Stomach (tissue), 9 donors: Measurements from ENCODE around the gene INSR. TPM values are rescaled to one million over a fixed set of nuclear protein-coding genes. Genes with fewer than 3 reads are reported as not detected.
A peak's percentile ranks its signal among the peaks of the same experiment; 100 is the strongest.

ENCODE experiments used
- DNase-seq, 2 donors: peaks; one replicate each; pipeline versions ENCODE4 v3.0.0 to v3.0.0-alpha.2; 2013 to 2019
- H3K27ac ChIP-seq, 5 donors: fragments of 200-600 bp in 4 of 5; sonication (generic) in 4 of 5; one replicate each; pipeline ENCODE4 v1.5.1; 2013 to 2019; ENCODE audit warnings: mild to moderate bottlenecking in 1 of 5, moderate library complexity in 1 of 5
- H3K27me3 ChIP-seq, 3 donors: fragments of 200-600 bp; sonication (generic); one replicate each; pipeline ENCODE4 v1.5.1; 2017 to 2019; ENCODE audit warnings: mixed run types in 1 of 3
- H3K36me3 ChIP-seq, 4 donors: fragments of 200-600 bp; sonication (generic); 1 replicate in 3 of 4; 2 replicates in 1 of 4; pipeline ENCODE4 v1.5.1; 2016 to 2019
- H3K4me1 ChIP-seq, 4 donors: fragments of 200-600 bp; sonication (generic); one replicate each; pipeline ENCODE4 v1.5.1; 2016 to 2019
- H3K4me3 ChIP-seq, 4 donors: fragments of 200-600 bp; sonication (generic) in 3 of 4; one replicate each; pipeline ENCODE4 v1.5.1; 2016 to 2019; ENCODE audit warnings: mild to moderate bottlenecking in 1 of 4
- H3K9me3 ChIP-seq, 4 donors: fragments of 200-600 bp; sonication (generic); one replicate each; pipeline ENCODE4 v1.5.1; 2016 to 2019
- EP300 ChIP-seq: sonication (generic); formaldehyde crosslinking; IDR thresholded peaks from one replicate; pipeline ENCODE4 v1.6.1; 2017; ENCODE audit warnings: antibody characterized with exemption
- POLR2A ChIP-seq, 4 donors: fragments of 450-650 bp; IDR thresholded peaks; one replicate each; pipeline ENCODE4 v1.6.1; 2016; ENCODE audit warnings: antibody characterized with exemption in 4 of 4, control low read depth in 2 of 4, mild to moderate bottlenecking in 1 of 4, moderate library complexity in 1 of 4
- POLR2AphosphoS5 ChIP-seq, 3 donors: sonication (generic); formaldehyde crosslinking; IDR thresholded peaks; one replicate each; pipeline ENCODE4 v1.6.1; 2016; ENCODE audit warnings: antibody characterized with exemption in 3 of 3
- WGBS, 5 donors: extraction: QIAGEN DNeasy Blood & Tissue Kit in 3 of 5; methylation state at CpG; one replicate each; pipeline versions ENCODE4 v1.1.5 to v1.1.7; 2013 to 2018; 5-methylcytosine and 5-hydroxymethylcytosine counted together
- intact Hi-C: fragments of 100-400 bp; cut with DNase I; formaldehyde crosslinking; loops from one replicate; pipeline ENCODE4 v1.15.1; 2023; ENCODE audit warnings: low total_unique reads
- polyA plus RNA-seq, 3 donors: library from polyadenylated mRNA; stranded (reverse); fragments of 200-250 nt; gene quantifications; one replicate each; pipeline ENCODE4 v1.2.3, GENCODE V29; 2013
- total RNA-seq, 5 donors: library from RNA; depleted of rRNA; stranded (reverse); fragments of >200 nt; gene quantifications; one replicate each; pipeline versions ENCODE4 v1.1.0 to v1.2.3, GENCODE V29; 2014 to 2016
- TF ChIP-seq, protein P1 (sequence below), 7 experiments: fragments of 450-650 bp in 4 of 7; fragments of 200-600 bp in 3 of 7; sonication (generic) in 3 of 7; IDR thresholded peaks; one replicate each; pipeline ENCODE4 v1.5.1; 2016 to 2019; ENCODE audit warnings: antibody characterized with exemption in 7 of 7, control low read depth in 2 of 7, mild to moderate bottlenecking in 1 of 7
- donor health status: healthy with polysubstance abuse.
- donor health status: Bipolar disorder and iron deficiency.
- donor health status: healthy.

The INSR gene
- total and polyA plus RNA-seq, 8 donors: 4.4 to 513 (median 66.4) TPM

DNA sequence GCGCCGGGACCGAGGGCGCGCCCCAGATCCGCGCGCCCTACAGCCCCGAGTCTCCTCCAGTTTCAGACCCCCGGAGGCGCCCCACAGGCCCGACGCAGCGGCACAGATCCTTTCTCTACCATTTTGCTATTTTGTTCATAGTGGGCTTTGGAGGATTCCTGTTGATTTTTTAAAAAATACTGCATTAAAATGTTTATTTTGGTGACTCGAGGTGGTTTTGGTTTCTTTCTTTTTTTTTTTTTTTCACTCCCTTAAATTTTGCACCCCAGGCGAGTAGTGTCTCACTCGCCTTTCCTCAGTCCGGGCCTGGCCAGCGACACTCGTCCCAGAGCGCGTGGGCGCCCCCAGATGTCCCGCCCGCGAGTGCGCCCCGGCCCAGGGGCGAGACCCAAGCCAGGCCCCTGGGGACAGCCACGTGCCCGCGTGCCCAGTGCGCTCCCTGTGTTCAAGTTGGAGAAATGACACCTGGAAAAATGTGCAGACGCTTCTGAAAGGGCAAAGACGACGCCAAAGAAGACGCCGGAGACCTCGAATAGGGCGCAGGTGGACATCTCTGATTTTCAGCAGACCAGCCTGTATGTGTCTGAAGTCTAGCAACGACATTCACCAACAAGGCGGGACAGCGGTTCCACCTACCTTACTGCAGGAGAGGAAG is 471 bp upstream of the INSR start:
- TF ChIP-seq, protein P1, sequence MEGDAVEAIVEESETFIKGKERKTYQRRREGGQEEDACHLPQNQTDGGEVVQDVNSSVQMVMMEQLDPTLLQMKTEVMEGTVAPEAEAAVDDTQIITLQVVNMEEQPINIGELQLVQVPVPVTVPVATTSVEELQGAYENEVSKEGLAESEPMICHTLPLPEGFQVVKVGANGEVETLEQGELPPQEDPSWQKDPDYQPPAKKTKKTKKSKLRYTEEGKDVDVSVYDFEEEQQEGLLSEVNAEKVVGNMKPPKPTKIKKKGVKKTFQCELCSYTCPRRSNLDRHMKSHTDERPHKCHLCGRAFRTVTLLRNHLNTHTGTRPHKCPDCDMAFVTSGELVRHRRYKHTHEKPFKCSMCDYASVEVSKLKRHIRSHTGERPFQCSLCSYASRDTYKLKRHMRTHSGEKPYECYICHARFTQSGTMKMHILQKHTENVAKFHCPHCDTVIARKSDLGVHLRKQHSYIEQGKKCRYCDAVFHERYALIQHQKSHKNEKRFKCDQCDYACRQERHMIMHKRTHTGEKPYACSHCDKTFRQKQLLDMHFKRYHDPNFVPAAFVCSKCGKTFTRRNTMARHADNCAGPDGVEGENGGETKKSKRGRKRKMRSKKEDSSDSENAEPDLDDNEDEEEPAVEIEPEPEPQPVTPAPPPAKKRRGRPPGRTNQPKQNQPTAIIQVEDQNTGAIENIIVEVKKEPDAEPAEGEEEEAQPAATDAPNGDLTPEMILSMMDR (IDR thresholded peaks at IDR 0.05): peak in 4 of 7 experiments; percentile 12 to 36 (median 28)
- TF ChIP-seq POLR2AphosphoS5 (IDR thresholded peaks at IDR 0.05) (peak in 1 of 3 donors; percentile 3), EP300 (no peak)
- WGBS, 5 donors: 2 to 5% (median 2%) methylated on average over 27 to 43 of the region's 43 CpGs

DNA sequence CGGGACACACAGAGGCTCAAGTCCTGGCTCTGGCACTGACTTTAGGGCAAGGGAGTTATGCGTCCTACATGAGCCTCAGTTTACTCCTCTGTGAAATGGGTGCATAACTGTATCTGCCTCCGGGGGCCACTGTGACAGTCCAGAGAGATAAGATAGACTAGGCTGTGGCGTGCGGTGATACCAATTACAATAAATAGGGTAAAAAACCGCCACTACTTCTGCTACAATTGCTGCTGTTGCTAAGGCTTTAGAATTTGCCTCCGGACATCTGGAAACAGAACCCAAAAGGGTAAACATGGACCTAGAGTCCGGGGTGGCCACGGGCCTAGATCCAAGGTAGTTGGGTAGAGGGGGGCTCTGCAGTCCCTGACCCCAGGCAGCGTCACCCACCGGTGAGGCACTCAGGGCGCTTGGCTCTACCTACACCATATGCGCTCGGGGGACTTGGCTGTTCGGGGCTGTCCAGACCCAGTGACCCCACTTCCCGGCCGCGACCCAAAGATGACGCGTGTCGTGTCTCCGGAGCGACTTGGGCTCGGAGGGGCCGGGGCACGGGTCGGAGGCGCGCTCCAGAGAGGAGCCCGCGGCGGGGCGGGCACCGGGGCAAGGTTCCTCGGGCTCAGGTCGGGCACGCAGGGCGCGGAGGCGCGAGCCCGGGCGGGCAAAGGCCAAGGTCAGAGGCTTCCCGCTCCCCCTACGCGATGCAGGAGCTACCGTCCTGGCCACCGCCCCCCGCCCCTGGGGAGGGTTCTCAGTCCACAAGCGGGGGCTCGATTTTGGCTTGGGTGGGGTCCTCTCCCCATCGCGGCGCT is 1.1 kb downstream of the INSR start:
- peak; percentile 41 to 75 for DNase-seq
- H3K36me3 ChIP-seq: no peaks in the 10 kb centered on the region
- peaks cover 0 to 1% (median 0%) of the 10 kb centered on the region in 3 donors for H3K27me3 ChIP-seq
- H3K9me3 ChIP-seq: no peaks in the 10 kb centered on the region
- peak overlapping the region; percentile 87 to 96 (median 92) for H3K27ac ChIP-seq
- intact Hi-C loops: loop anchor here (5.0 kb wide), 1 partner anchor 96 kb away; no protein-coding TSS in a partner anchor
- TF ChIP-seq POLR2A (IDR thresholded peaks at IDR 0.05) (no peak), EP300 (no peak), POLR2AphosphoS5 (IDR thresholded peaks at IDR 0.05) (no peak)
- TF ChIP-seq, protein P1 (IDR thresholded peaks at IDR 0.05): no peak
- peak overlapping the region; percentile 82 to 100 (median 96) for H3K4me3 ChIP-seq
- 7 to 26% (median 9%) methylated on average over 11 to 54 of the region's 54 CpGs for WGBS, 5 donors
- peaks cover 6 to 53% (median 37%) of the 10 kb centered on the region in 4 donors for H3K4me1 ChIP-seq

More for the DNA sequence above, 471 bp upstream of the INSR start:
- peak; percentile 74 to 90 for DNase-seq
- peak overlapping the region; percentile 82 to 100 (median 96) for H3K4me3 ChIP-seq
- H3K4me1 ChIP-seq: peaks cover 6 to 50% (median 34%) of the 10 kb centered on the region in 4 donors
- H3K9me3 ChIP-seq: no peaks in the 10 kb centered on the region
- intact Hi-C loops: loop anchor here (5.0 kb wide), 1 partner anchor 97 kb away; no protein-coding TSS in a partner anchor
- no peaks in the 10 kb centered on the region for H3K36me3 ChIP-seq
- peak overlapping the region; percentile 74 to 96 (median 88) for H3K27ac ChIP-seq
- H3K27me3 ChIP-seq: peaks cover 0 to 5% (median 0%) of the 10 kb centered on the region in 3 donors

DNA sequence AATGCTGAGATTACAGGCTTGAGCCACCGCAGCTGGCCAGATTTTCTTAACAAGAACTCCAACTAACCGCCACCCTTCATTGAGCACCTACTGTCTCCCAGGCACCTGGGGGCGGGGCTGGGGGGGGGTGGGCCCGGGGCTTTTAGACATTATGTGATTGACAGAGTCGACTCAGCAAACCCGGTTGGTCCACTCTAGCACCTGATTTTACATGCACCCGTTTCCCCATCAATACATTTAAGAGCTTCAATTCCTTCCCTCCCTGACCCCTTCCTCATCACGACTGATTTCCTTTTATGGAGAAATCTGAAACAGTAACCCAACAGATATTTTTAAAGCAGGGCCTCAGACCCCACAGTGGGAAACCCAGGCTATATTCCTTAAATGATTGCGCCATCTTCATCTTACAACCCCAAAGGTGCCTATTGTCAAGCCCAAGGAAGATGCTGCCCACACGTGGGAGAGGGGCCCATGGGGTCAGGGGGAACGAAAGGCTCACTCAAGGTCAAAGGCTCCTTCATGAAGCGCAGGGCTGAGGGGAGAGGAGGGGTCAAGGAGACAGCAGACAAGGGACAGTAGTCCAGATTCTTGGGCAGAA is 1.8 kb downstream of the INSR start:
- 70 to 73% (median 71%) methylated on average over 12 of the region's 12 CpGs for WGBS, 5 donors
- TF ChIP-seq POLR2AphosphoS5 (IDR thresholded peaks at IDR 0.05) (no peak), POLR2A (IDR thresholded peaks at IDR 0.05) (no peak), EP300 (no peak)
- TF ChIP-seq, protein P1 (IDR thresholded peaks at IDR 0.05): no peak
- peak in 1 of 2 donors; percentile 13 for DNase-seq
- intact Hi-C loops: loop anchor here (5.0 kb wide), 1 partner anchor 95 kb away; no protein-coding TSS in a partner anchor
- H3K4me1 ChIP-seq: peaks cover 6 to 60% (median 39%) of the 10 kb centered on the region in 4 donors
- H3K36me3 ChIP-seq: no peaks in the 10 kb centered on the region
- no peaks in the 10 kb centered on the region for H3K9me3 ChIP-seq
- H3K27ac ChIP-seq: peak overlapping the region; percentile 87 to 96 (median 92)
- H3K27me3 ChIP-seq: no peaks in the 10 kb centered on the region
- H3K4me3 ChIP-seq: peak overlapping the region; percentile 82 to 100 (median 96)

DNA sequence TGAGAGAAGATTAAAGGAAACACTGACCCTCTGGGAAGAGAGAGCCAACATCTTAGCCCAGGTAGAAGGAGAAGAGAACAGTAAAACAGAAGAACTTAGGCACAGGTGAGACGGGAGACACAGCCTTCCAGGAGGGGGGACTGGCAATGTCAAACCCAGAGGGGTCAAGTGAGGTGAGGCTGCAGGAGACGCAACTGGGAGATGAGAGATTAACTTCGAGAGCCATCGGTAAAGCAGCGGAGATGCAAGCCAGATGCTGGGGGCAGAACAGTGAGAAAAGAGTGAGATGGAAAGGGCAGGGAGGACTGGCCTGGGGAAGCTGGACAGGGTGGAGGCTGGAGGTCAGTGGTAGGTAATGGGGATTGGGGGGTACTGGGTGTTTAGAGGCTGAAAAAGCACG is 5.2 kb downstream of the INSR start:
- Histone ChIP-seq H3K36me3 (peaks cover 0 to 4% (median 0%) of the 10 kb centered on the region in 4 donors), H3K27me3 (no peaks in the 10 kb centered on the region), H3K4me1 (peaks cover 0 to 48% (median 31%) of the 10 kb centered on the region in 4 donors), H3K27ac (peak overlapping the region in 1 of 5 donors; percentile 42), H3K4me3 (no peak overlapping the region), H3K9me3 (no peaks in the 10 kb centered on the region)
- no peak for DNase-seq
- intact Hi-C loops: no loop called here
- TF ChIP-seq POLR2AphosphoS5 (IDR thresholded peaks at IDR 0.05) (no peak), POLR2A (IDR thresholded peaks at IDR 0.05) (no peak), EP300 (no peak)
- TF ChIP-seq, protein P1 (IDR thresholded peaks at IDR 0.05): no peak
- 51 to 64% (median 59%) methylated on average over 6 of the region's 6 CpGs for WGBS, 5 donors
